Type B pancreatic cell (in vitro differentiated cells): ENCODE results near the gene PDIA4. TPM values are rescaled to one million over a fixed set of nuclear protein-coding genes. Genes with fewer than 3 reads are reported as not detected.
"Not testable (repeated sequence)": the region's sequence is repeated elsewhere in the genome, so short reads cannot be mapped to it uniquely, and the experiment has no call there.

Source experiments
- DNase-seq: peaks from one replicate; pipeline ENCODE4 v3.0.0; 2021; ENCODE audit warnings: mixed read lengths; ENCODE audit not compliant: unreplicated experiment; ENCODE audit errors: extremely low spot score
- H3K27ac Mint-ChIP-seq: 2 replicates; pipeline ENCODE4 v1.8.0; 2021; ENCODE audit warnings: mild to moderate bottlenecking, mixed read lengths
- H3K27me3 Mint-ChIP-seq: 2 replicates; pipeline ENCODE4 v1.8.0; 2021; ENCODE audit warnings: mixed read lengths
- H3K36me3 Mint-ChIP-seq: 2 replicates; pipeline ENCODE4 v1.8.0; 2021; ENCODE audit warnings: mixed read lengths
- H3K4me1 Mint-ChIP-seq: one replicate; pipeline ENCODE4 v1.8.0; 2021; ENCODE audit warnings: mixed read lengths; ENCODE audit not compliant: unreplicated experiment
- H3K4me3 Mint-ChIP-seq: 2 replicates; pipeline ENCODE4 v1.8.0; 2021; ENCODE audit warnings: mild to moderate bottlenecking, mixed read lengths
- H3K9me3 Mint-ChIP-seq: 2 replicates; pipeline ENCODE4 v1.8.0; 2021; ENCODE audit warnings: mixed read lengths
- total RNA-seq: library from RNA; stranded (reverse); gene quantifications from 2 replicates; pipeline ENCODE4 v1.2.1, GENCODE V29; 2021; ENCODE audit warnings: low replicate concordance
- TF ChIP-seq, protein P1 (sequence below): fragments of 200-600 bp; sonication (generic); conservative IDR thresholded peaks from 2 replicates; pipeline ENCODE4 v1.5.0; 2021; ENCODE audit warnings: antibody characterized with exemption, mild to moderate bottlenecking

The PDIA4 gene
- total RNA-seq, 1 donor from 2014 or later, result 209 TPM

DNA sequence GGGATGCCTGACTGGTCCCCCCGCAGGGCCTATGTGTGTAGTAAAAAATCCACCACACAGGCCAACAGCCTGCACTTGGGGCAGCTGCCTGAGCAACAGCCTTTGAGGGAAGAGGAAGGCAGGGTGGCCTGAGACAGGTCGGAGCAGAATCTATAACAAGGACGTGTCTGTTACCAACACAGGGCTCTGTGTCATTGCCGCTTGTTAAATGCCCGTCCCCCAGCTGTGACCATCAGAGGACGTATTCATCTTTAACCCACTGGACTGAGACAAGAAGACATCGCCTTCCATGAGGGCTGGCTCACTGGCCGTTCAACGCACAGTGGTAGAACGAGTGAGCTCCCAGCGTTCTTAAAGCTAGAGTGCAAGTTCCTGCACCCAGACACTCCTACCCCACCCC is 7.8 kb downstream of the PDIA4 start:
- Mint-ChIP-seq H3K9me3 (no peaks in the 10 kb centered on the region), H3K36me3 (peaks cover 35% of the 10 kb centered on the region), H3K4me1 (peaks cover 28% of the 10 kb centered on the region), H3K4me3 (no peak overlapping the region), H3K27me3 (no peaks in the 10 kb centered on the region), H3K27ac (no peak overlapping the region)
- no peak for DNase-seq
- TF ChIP-seq, protein P1, sequence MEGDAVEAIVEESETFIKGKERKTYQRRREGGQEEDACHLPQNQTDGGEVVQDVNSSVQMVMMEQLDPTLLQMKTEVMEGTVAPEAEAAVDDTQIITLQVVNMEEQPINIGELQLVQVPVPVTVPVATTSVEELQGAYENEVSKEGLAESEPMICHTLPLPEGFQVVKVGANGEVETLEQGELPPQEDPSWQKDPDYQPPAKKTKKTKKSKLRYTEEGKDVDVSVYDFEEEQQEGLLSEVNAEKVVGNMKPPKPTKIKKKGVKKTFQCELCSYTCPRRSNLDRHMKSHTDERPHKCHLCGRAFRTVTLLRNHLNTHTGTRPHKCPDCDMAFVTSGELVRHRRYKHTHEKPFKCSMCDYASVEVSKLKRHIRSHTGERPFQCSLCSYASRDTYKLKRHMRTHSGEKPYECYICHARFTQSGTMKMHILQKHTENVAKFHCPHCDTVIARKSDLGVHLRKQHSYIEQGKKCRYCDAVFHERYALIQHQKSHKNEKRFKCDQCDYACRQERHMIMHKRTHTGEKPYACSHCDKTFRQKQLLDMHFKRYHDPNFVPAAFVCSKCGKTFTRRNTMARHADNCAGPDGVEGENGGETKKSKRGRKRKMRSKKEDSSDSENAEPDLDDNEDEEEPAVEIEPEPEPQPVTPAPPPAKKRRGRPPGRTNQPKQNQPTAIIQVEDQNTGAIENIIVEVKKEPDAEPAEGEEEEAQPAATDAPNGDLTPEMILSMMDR, result no peak

DNA sequence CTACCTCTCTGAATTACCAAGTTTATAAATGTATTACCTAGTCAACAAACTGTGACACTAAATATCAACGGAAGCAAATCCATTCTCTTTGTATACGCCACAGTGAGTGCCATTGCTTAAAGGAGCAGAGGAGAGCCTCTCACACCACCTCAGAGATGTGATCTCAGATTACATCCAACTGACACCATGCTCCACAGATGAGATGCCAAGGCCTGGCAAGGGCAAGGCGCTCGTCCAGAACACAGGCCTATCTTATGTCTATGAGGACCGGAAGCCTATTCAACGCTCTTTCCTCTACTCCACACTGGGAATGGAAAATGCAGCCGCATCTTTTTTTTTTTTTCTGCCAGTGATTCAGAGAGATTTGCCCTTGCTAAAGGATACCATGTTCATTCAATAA is 11.4 kb downstream of the PDIA4 start:
- peaks cover 29% of the 10 kb centered on the region for H3K36me3 Mint-ChIP-seq
- no peaks in the 10 kb centered on the region for H3K9me3 Mint-ChIP-seq
- no peaks in the 10 kb centered on the region for H3K27me3 Mint-ChIP-seq
- no peak overlapping the region for H3K27ac Mint-ChIP-seq
- TF ChIP-seq, protein P1, result no peak
- DNase-seq, result no peak
- no peak overlapping the region for H3K4me3 Mint-ChIP-seq
- peaks cover 2% of the 10 kb centered on the region for H3K4me1 Mint-ChIP-seq

DNA sequence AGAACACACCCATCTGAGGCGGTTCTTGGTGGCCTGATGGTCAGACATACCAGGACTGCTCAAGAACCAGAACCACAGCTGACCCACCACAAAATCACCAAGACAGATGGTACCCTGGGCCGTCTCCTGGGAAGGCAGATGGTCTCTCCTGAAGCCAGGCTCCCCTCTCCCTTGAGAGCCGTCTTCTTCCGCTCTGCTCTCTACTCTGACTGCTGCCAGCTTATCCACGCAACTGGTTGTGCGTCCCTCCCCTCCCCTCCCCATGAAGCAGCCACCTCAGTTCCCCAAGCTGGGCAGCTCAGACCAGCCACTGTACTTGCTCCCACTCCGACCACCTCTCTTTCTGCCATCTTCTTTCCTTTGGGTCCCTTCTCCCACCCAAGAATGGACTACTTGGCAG is 14.0 kb downstream of the PDIA4 start:
- no peak for DNase-seq
- Mint-ChIP-seq H3K27me3 (no peaks in the 10 kb centered on the region), H3K27ac (no peak overlapping the region), H3K36me3 (peaks cover 26% of the 10 kb centered on the region), H3K4me3 (no peak overlapping the region), H3K4me1 (no peaks in the 10 kb centered on the region), H3K9me3 (no peaks in the 10 kb centered on the region)
- TF ChIP-seq, protein P1, result no peak

DNA sequence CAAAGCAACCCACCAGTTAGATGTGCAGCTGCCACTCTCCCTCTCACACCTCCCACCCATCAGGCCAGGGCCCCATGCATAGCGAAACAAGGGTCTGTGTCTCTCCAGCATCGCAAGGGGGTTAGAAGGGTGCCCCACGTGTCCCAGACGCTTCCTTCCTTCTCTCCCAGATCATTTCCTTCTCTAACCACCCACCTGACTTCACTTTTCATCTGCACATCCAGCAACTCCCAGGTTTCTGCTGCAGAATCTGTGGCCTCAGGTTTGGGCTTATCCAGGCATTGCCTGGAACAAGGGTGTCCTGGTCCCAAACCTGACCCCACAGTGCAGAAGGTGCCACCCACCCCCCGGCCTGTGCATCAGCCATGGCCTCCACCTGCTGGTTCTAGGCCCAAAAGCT is 14.4 kb downstream of the PDIA4 start:
- no peak for DNase-seq
- H3K4me1 Mint-ChIP-seq, result no peaks in the 10 kb centered on the region
- TF ChIP-seq, protein P1, result no peak
- H3K36me3 Mint-ChIP-seq, result peaks cover 23% of the 10 kb centered on the region
- H3K9me3 Mint-ChIP-seq, result no peaks in the 10 kb centered on the region
- no peaks in the 10 kb centered on the region for H3K27me3 Mint-ChIP-seq
- no peak overlapping the region for H3K27ac Mint-ChIP-seq
- no peak overlapping the region for H3K4me3 Mint-ChIP-seq

DNA sequence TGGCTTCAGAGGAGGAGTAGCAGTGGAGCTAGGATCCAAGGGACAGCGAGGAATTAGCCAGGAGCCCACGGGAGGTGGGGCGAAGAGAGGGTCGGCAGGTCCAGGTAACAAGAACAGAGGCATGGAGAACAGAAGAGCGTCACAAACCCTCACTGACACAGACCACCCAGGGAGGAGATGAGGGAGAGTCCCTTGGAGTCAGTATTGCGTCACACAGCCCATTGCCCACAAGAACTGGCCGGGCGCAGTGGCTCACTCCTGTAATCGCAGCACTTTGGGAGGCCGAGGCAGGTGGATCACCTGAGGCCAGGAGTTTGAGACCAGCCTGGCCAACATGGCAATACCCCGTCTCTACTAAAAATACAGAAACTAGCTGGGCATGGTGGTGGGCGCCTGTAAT is 15.6 kb downstream of the PDIA4 start:
- H3K27ac Mint-ChIP-seq, H3K4me3 Mint-ChIP-seq, H3K9me3 Mint-ChIP-seq, H3K27me3 Mint-ChIP-seq, DNase-seq, H3K4me1 Mint-ChIP-seq: not testable (repeated sequence)
- peaks cover 22% of the 10 kb centered on the region for H3K36me3 Mint-ChIP-seq

DNA sequence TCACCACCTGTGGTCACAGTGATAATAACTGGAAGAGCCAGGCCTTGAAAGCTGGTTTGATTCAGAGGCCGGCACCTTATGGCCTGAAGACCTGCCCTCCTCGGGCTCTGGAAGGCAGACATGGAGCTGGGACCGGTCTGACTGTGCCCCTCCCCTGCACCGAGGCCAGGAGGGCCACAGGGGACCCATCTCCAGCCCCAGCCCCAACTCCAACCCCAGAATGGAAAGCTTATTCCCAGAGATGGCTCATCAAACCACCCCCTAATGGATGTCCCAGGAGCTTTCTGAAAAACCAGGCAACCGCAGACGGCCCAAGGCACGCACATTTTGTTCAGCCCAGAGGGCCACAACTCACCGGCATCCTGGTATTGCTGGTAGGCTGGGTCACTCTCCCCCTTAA is 16.8 kb downstream of the PDIA4 start:
- TF ChIP-seq, protein P1, result no peak
- no peak for DNase-seq
- no peak overlapping the region for H3K27ac Mint-ChIP-seq
- no peaks in the 10 kb centered on the region for H3K9me3 Mint-ChIP-seq
- H3K36me3 Mint-ChIP-seq, result peaks cover 23% of the 10 kb centered on the region
- H3K4me1 Mint-ChIP-seq, result no peaks in the 10 kb centered on the region
- H3K4me3 Mint-ChIP-seq, result no peak overlapping the region
- H3K27me3 Mint-ChIP-seq, result no peaks in the 10 kb centered on the region
